ENCODE measurements around the gene RGS9BP. TPM values are rescaled to one million over a fixed set of nuclear protein-coding genes. Genes with fewer than 3 reads are reported as not detected.
A peak's percentile ranks its signal among the peaks of the same experiment; 100 is the strongest.

Gene RGS9BP
- total RNA-seq, 2 experiments from 2014 or later: 0.18 to 0.32 TPM

- no peak overlapping the region for H3K27ac Mint-ChIP-seq
- ATAC-seq: no peak
- H3K27me3 Mint-ChIP-seq: no peaks in the 10 kb centered on the region
- ChIA-PET POLR2A (no interaction called here), CTCF (no interaction called here)
- DNase-seq: no peak
- H3K9me3 Mint-ChIP-seq: no peaks in the 10 kb centered on the region
- no peak for TF ChIP-seq CTCF (IDR thresholded peaks at IDR 0.05)
- peaks cover 31% of the 10 kb centered on the region for H3K4me1 Mint-ChIP-seq (ENCODE audit: low read depth)
- intact Hi-C loops (cut with micrococcal nuclease): no loop called here
- peaks cover 4% of the 10 kb centered on the region for H3K36me3 Mint-ChIP-seq (ENCODE audit: low read depth)
- H3K4me3 Mint-ChIP-seq: no peak overlapping the region
These were observed 6.3 kb upstream of the RGS9BP start for GRCh38 chr19:32669310-32669709.

- CTCF ChIA-PET: interaction anchor here (1.1 kb wide), 1 partner anchor 72 kb away, joined by 3 read pairs; no protein-coding TSS in a partner anchor
- Mint-ChIP-seq H3K4me3 (no peak overlapping the region), H3K27ac (no peak overlapping the region), H3K4me1 (ENCODE audit: low read depth) (peaks cover 33% of the 10 kb centered on the region), H3K27me3 (peaks cover 5% of the 10 kb centered on the region), H3K9me3 (no peaks in the 10 kb centered on the region), H3K36me3 (ENCODE audit: low read depth) (peaks cover 4% of the 10 kb centered on the region)
- intact Hi-C loops (cut with micrococcal nuclease): no loop called here
- no peak for TF ChIP-seq CTCF (IDR thresholded peaks at IDR 0.05)
- POLR2A ChIA-PET: interaction anchor here (1.3 kb wide), 1 partner anchor 18 kb away, joined by 4 read pairs; no protein-coding TSS in a partner anchor
- no peak for ATAC-seq
- DNase-seq: no peak
These were observed 3.6 kb upstream of the RGS9BP start for GRCh38 chr19:32671883-32672593.

- peaks cover 12% of the 10 kb centered on the region for H3K27me3 Mint-ChIP-seq
- H3K36me3 Mint-ChIP-seq (ENCODE audit: low read depth): peaks cover 4% of the 10 kb centered on the region
- intact Hi-C loops (cut with micrococcal nuclease): no loop called here
- no peak for ATAC-seq
- H3K4me3 Mint-ChIP-seq: peak overlapping the region; percentile 48
- TF ChIP-seq CTCF (IDR thresholded peaks at IDR 0.05): no peak
- no peak for DNase-seq
- H3K27ac Mint-ChIP-seq: no peak overlapping the region
- CTCF ChIA-PET: interaction anchor here (0.6 kb wide), 1 partner anchor 25 kb away, joined by 3 read pairs; no protein-coding TSS in a partner anchor
- peaks cover 38% of the 10 kb centered on the region for H3K4me1 Mint-ChIP-seq (ENCODE audit: low read depth)
- POLR2A ChIA-PET: interaction anchor here (1.2 to 1.3 kb wide), 2 partner anchors 18 to 20 kb away, joined by 3 to 4 read pairs; no protein-coding TSS in a partner anchor
- H3K9me3 Mint-ChIP-seq: no peaks in the 10 kb centered on the region
These were observed 2.8 kb upstream of the RGS9BP start for GRCh38 chr19:32672841-32673240.

- DNase-seq: no peak
- ChIA-PET POLR2A (interaction anchor here (0.8 to 1.3 kb wide), 4 partner anchors 17 to 92 kb away, joined by 3 to 5 read pairs (median 4); partner anchors contain the start of genes NUDT19 and PDCD5), CTCF (interaction anchor here (1.0 kb wide), 1 partner anchor 73 kb away, joined by 3 read pairs; no protein-coding TSS in a partner anchor)
- Mint-ChIP-seq H3K4me1 (ENCODE audit: low read depth) (peaks cover 38% of the 10 kb centered on the region), H3K27me3 (peaks cover 12% of the 10 kb centered on the region), H3K36me3 (ENCODE audit: low read depth) (peaks cover 4% of the 10 kb centered on the region), H3K9me3 (no peaks in the 10 kb centered on the region), H3K4me3 (peak overlapping the region; percentile 88), H3K27ac (no peak overlapping the region)
- no peak for TF ChIP-seq CTCF (IDR thresholded peaks at IDR 0.05)
- intact Hi-C loops (cut with micrococcal nuclease): no loop called here
- no peak for ATAC-seq
These were observed 2.1 kb upstream of the RGS9BP start for GRCh38 chr19:32673573-32673972.

Measured in activated CD8-positive, alpha-beta T cell treated with anti-CD3 and anti-CD28 coated beads for 36 hours (primary cell).